Esophagus squamous epithelium (tissue), 5 donors: ENCODE results near the gene FOXL1. TPM values are rescaled to one million over a fixed set of nuclear protein-coding genes. Genes with fewer than 3 reads are reported as not detected.

Experiments
- DNase-seq: peaks from one replicate; lab custom pipeline; 2025; lab: John Stamatoyannopoulos, UW
- H3K27ac ChIP-seq, 4 donors: fragments of 200-600 bp; sonication (generic); one replicate each; pipeline ENCODE4 v1.5.1; 2016 to 2019; ENCODE audit warnings: mild to moderate bottlenecking in 1 of 4
- H3K27me3 ChIP-seq, 4 donors: fragments of 200-600 bp; sonication (generic); 1 replicate in 3 of 4; 2 replicates in 1 of 4; pipeline versions ENCODE4 v1.5.1 to v1.6.0; 2017 to 2021; ENCODE audit warnings: antibody characterized with exemption in 1 of 4
- H3K36me3 ChIP-seq, 3 donors: fragments of 200-600 bp; sonication (generic); one replicate each; pipeline ENCODE4 v1.5.1; 2016 to 2019
- H3K4me1 ChIP-seq, 3 donors: fragments of 200-600 bp; sonication (generic); one replicate each; pipeline ENCODE4 v1.5.1; 2017 to 2019
- H3K4me3 ChIP-seq, 4 donors: fragments of 200-600 bp; sonication (generic); 1 replicate in 3 of 4; 2 replicates in 1 of 4; pipeline ENCODE4 v1.5.1; 2016 to 2019; ENCODE audit warnings: mild to moderate bottlenecking in 2 of 4, moderate library complexity in 1 of 4
- H3K9me3 ChIP-seq, 3 donors: fragments of 200-600 bp; sonication (generic); one replicate each; pipeline ENCODE4 v1.5.1; 2016 to 2019
- POLR2A ChIP-seq, 4 donors: fragments of 450-650 bp; IDR thresholded peaks; one replicate each; pipeline ENCODE4 v1.6.1; 2017; ENCODE audit warnings: antibody characterized with exemption in 4 of 4, mild to moderate bottlenecking in 4 of 4, moderate library complexity in 3 of 4
- WGBS, 2 donors: methylation state at CpG; one replicate each; pipeline ENCODE4 v1.1.5; 2018; 5-methylcytosine and 5-hydroxymethylcytosine counted together
- intact Hi-C: fragments of 100-400 bp; cut with DNase I; formaldehyde crosslinking; loops from one replicate; pipeline ENCODE4 v1.15.0; 2022
- total RNA-seq, 4 donors: library from RNA; depleted of rRNA; stranded (reverse); fragments of >200 nt; gene quantifications; one replicate each; pipeline ENCODE4 v1.1.0, GENCODE V29; 2016
- TF ChIP-seq, protein P1 (sequence below), 6 experiments: fragments of 450-650 bp in 4 of 6; fragments of 200-600 bp in 2 of 6; sonication (generic) in 2 of 6; IDR thresholded peaks; one replicate each; pipeline ENCODE4 v1.5.1; 2016 to 2019; ENCODE audit warnings: antibody characterized with exemption in 6 of 6, mild to moderate bottlenecking in 4 of 6, moderate library complexity in 4 of 6
- donor health status: DM: yes; HTN: yes; CAD: no.

FOXL1 gene
- total RNA-seq, 4 donors from 2014 or later = 0.13 to 1.6 (median 0.57) TPM; not detected in 1

DNA sequence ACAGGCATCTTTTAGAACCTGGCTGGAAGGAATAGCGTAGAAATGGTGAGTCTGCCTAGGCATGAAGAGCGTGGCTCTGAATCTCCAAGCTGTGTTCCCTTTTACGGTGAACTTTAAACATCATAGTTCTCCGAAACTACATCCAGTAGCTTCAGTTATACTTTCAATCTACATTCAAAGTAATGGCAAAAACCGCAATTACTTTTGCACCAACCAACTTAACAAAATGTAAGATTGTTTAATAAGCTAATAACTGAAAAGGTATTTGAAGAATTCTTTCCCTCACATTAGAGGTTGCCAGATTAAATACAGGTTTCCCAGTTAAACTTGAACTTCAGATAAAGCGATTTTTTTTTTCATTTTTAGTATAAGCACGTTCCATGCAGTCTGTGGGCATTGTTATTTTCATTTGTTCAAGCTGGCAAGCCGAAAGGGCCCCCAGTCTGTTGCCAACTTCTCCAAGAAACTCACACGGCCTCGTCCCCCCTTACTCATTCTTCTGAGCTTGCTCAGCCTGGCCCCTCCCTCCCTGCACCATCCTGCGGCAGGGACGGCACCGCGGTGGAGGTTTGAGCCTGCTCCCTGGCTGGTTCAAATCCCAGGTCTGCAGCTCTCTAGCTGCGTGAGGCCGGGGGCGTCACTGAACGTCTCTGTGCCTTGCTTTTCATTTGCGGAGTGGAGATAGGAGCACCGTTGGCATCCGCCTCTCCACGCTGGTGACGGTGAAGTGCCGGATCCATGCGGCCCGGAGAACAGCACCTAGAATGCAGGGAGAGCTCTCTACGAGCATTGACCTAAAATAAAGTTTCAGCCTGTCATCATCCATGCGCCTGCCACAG lies 19.8 kb upstream of the FOXL1 start:
- peaks cover 10 to 26% (median 12%) of the 10 kb centered on the region in 3 donors for H3K4me1 ChIP-seq
- no peak overlapping the region for H3K27ac ChIP-seq
- peaks cover 0 to 55% (median 0%) of the 10 kb centered on the region in 4 donors for H3K27me3 ChIP-seq
- H3K4me3 ChIP-seq = no peak overlapping the region
- DNase-seq = no peak
- 68 to 69% methylated on average over 26 of the region's 28 CpGs for WGBS, 2 donors
- intact Hi-C loops = no loop called here
- H3K36me3 ChIP-seq = no peaks in the 10 kb centered on the region
- no peaks in the 10 kb centered on the region for H3K9me3 ChIP-seq
- TF ChIP-seq, protein P1, sequence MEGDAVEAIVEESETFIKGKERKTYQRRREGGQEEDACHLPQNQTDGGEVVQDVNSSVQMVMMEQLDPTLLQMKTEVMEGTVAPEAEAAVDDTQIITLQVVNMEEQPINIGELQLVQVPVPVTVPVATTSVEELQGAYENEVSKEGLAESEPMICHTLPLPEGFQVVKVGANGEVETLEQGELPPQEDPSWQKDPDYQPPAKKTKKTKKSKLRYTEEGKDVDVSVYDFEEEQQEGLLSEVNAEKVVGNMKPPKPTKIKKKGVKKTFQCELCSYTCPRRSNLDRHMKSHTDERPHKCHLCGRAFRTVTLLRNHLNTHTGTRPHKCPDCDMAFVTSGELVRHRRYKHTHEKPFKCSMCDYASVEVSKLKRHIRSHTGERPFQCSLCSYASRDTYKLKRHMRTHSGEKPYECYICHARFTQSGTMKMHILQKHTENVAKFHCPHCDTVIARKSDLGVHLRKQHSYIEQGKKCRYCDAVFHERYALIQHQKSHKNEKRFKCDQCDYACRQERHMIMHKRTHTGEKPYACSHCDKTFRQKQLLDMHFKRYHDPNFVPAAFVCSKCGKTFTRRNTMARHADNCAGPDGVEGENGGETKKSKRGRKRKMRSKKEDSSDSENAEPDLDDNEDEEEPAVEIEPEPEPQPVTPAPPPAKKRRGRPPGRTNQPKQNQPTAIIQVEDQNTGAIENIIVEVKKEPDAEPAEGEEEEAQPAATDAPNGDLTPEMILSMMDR (IDR thresholded peaks at IDR 0.05) = no peak
- TF ChIP-seq POLR2A (IDR thresholded peaks at IDR 0.05) = no peak

DNA sequence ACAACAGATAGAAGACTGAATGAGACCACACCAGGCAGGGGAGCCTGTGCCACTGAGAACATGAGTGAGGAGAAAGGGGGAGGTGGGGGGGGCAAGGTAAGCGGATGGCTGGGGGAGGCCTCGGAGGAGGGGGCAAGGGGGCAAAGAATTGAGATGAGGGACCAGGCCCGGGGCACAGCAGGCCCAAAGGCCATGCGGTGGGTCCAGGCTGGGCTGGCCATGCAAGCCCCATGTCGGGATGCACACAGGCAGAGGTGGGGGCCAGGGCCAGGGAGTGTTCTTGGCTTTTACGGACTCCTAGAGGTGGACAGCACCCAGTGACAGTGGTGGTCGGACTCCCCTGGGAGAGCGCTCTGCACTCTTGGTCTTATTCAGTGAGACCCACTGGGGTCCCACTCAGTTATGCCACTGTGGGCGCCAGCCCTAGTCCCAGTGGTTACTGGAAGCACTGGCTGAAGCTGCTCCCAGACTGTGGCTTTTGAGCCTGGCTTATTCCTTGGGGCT lies 18.5 kb upstream of the FOXL1 start:
- Histone ChIP-seq H3K27me3 (peaks cover 7 to 65% (median 9%) of the 10 kb centered on the region in 4 donors), H3K27ac (no peak overlapping the region), H3K36me3 (no peaks in the 10 kb centered on the region), H3K9me3 (no peaks in the 10 kb centered on the region), H3K4me3 (no peak overlapping the region), H3K4me1 (peaks cover 11 to 22% (median 11%) of the 10 kb centered on the region in 3 donors)
- intact Hi-C loops = loop anchor here (5.0 to 10.0 kb wide), 2 partner anchors 502 to 725 kb away; no protein-coding TSS in a partner anchor
- no peak for TF ChIP-seq POLR2A (IDR thresholded peaks at IDR 0.05)
- WGBS, 2 donors = 53 to 79% methylated on average over 4 to 9 of the region's 9 CpGs
- no peak for DNase-seq

DNA sequence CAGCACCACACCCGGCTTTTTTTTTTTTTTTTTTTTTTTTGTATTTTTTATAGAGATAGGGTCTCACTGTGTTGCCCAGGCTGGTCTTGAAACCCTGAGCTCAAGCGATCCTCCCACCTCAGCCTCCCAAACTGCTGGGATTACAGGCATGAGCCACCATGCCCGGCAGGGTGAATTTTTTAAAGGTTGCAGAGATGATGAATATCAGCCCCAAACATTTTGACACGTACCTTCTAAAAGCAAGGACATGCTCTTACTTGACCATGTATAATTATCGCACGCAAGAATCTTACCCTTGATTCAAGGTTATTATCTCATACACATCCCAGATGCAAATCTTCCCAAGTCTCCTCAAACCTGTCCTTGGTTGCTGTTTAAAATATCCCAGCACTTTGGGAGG lies 16.0 kb upstream of the FOXL1 start:
- Histone ChIP-seq H3K4me3 (no peak overlapping the region), H3K36me3 (no peaks in the 10 kb centered on the region), H3K27ac (no peak overlapping the region), H3K27me3 (peaks cover 15 to 90% (median 22%) of the 10 kb centered on the region in 4 donors), H3K4me1 (peaks cover 4 to 32% (median 8%) of the 10 kb centered on the region in 3 donors), H3K9me3 (no peaks in the 10 kb centered on the region)
- 30 to 74% methylated on average over 5 of the region's 6 CpGs for WGBS, 2 donors
- no peak for DNase-seq
- intact Hi-C loops = loop anchor here (5.0 to 10.0 kb wide), 2 partner anchors 500 to 722 kb away; no protein-coding TSS in a partner anchor
- TF ChIP-seq, protein P1 (IDR thresholded peaks at IDR 0.05) = no peak
- no peak for TF ChIP-seq POLR2A (IDR thresholded peaks at IDR 0.05)

DNA sequence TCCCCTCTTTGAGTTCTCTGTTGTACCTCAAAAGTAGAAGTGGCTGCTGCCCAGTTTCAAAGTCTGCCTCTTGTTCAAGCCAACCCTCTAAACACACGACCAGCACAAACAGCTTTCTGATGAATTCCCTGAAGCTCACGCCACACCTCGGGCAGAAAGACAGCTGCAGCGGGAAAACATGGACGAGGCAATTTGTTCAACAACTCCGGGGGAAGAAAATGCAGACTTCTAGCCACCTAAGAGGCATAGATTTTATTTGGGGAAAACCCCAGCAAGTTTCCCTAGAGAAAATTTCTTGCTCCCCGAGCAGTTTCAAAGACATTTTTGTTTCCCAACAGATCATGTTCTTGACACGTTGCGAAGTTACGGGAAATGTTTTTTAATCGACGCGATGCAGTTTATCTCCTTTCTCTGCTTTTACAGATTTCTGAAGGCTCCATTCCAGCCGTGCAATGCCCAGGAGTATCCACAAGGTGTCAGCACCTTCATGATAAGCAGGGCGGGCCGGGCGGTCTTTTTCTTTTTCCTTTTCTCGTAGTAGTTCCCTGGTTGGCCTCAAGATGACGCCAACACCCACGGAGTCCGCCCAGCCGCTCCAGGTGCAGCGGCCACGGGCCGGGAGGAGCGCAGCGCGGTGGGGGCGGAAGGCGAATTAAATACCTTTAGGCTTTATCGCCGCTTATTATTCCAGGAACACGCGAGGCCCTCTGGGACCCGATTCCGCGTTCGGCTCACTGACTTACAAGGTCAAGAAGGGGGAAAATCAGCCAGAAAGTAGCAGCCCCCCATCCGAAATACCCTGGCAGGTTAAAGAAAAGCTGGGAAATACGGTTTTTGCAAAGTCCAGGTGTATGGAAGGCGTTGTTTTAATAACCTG lies 14.6 kb upstream of the FOXL1 start:
- H3K4me3 ChIP-seq = peak overlapping the region in 1 of 4 donors; percentile 31
- H3K4me1 ChIP-seq = peaks cover 4 to 41% (median 8%) of the 10 kb centered on the region in 3 donors
- H3K27me3 ChIP-seq = peaks cover 17 to 94% (median 30%) of the 10 kb centered on the region in 4 donors
- no peaks in the 10 kb centered on the region for H3K36me3 ChIP-seq
- WGBS, 2 donors = 1% methylated on average over 31 to 41 of the region's 41 CpGs
- intact Hi-C loops = loop anchor here (5.0 to 10.0 kb wide), 2 partner anchors 499 to 721 kb away; no protein-coding TSS in a partner anchor
- TF ChIP-seq, protein P1 (IDR thresholded peaks at IDR 0.05) = peak; percentile 100
- TF ChIP-seq POLR2A (IDR thresholded peaks at IDR 0.05) = no peak
- DNase-seq = peak; percentile 35
- H3K9me3 ChIP-seq = no peaks in the 10 kb centered on the region
- no peak overlapping the region for H3K27ac ChIP-seq

DNA sequence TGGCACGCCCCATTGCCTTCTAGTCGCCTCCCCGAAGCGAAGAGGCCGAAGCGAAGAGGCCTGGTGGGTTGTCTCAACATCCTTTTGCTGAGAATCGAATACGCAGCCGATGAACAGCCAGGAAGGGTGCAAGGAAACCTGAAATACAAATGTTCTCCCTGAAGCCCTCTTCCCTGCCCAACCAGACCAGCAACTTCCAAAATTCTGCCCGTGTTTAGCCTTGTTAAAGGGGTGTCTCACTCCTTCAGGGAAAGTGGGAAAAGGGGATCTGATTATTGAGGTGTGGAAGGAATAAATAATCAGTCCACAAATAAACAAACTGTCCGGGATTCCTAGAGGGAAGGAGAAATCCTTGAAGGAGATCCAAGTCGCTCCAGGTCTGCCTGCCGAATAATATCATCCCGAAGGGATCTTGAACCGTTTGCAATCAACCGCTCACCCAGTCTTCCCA lies 13.1 kb upstream of the FOXL1 start:
- intact Hi-C loops = loop anchor here (10.0 kb wide), 1 partner anchor 720 kb away; no protein-coding TSS in a partner anchor
- Histone ChIP-seq H3K4me1 (peaks cover 4 to 41% (median 8%) of the 10 kb centered on the region in 3 donors), H3K36me3 (no peaks in the 10 kb centered on the region), H3K27ac (no peak overlapping the region), H3K27me3 (peaks cover 22 to 94% (median 32%) of the 10 kb centered on the region in 4 donors), H3K9me3 (no peaks in the 10 kb centered on the region), H3K4me3 (no peak overlapping the region)
- 60 to 63% methylated on average over 15 of the region's 16 CpGs for WGBS, 2 donors
- no peak for DNase-seq
- TF ChIP-seq POLR2A (IDR thresholded peaks at IDR 0.05) = no peak
- TF ChIP-seq, protein P1 (IDR thresholded peaks at IDR 0.05) = no peak
